Thoracic aorta (tissue), 2 donors: ENCODE measurements around the gene NR2F1-AS1. TPM values are rescaled to one million over a fixed set of nuclear protein-coding genes. Genes with fewer than 3 reads are reported as not detected.

Experiments used
- ATAC-seq: fragments of 150-250 bp; one replicate; pipeline ENCODE4 v1.8.0; 2017; ENCODE audit warnings: low read depth; ENCODE audit not compliant: insufficient number of reproducible peaks, low FRiP score
- DNase-seq: peaks from one replicate; pipeline ENCODE4 v3.0.0-alpha.2; 2020; ENCODE audit warnings: low spot score
- H3K27ac ChIP-seq, 2 donors: fragments of 200-600 bp; sonication (generic); 1 replicate in 1 of 2; 2 replicates in 1 of 2; pipeline ENCODE4 v1.5.1; 2016; ENCODE audit warnings: mild to moderate bottlenecking in 2 of 2, moderate library complexity in 2 of 2
- H3K27me3 ChIP-seq: fragments of 200-600 bp; sonication (generic); replicated peaks from 2 replicates; pipeline ENCODE4 v1.6.0; 2016; ENCODE audit warnings: mild to moderate bottlenecking; ENCODE audit not compliant: insufficient read depth
- H3K36me3 ChIP-seq: fragments of 200-600 bp; sonication (generic); one replicate; pipeline ENCODE4 v1.5.1; 2016
- H3K4me1 ChIP-seq, 2 donors: fragments of 200-600 bp; sonication (generic); 1 replicate in 1 of 2; 2 replicates in 1 of 2; pipeline versions ENCODE4 v1.5.1 to v1.6.0; 2016; ENCODE audit warnings: low read depth in 2 of 2, mild to moderate bottlenecking in 1 of 2; ENCODE audit not compliant: control insufficient read depth in 1 of 2
- H3K4me3 ChIP-seq: fragments of 200-600 bp; sonication (generic); 2 replicates; pipeline ENCODE4 v1.5.1; 2016; ENCODE audit warnings: mild to moderate bottlenecking
- H3K9me3 ChIP-seq: fragments of 200-600 bp; sonication (generic); 2 replicates; pipeline ENCODE4 v1.5.1; 2016
- CTCF ChIP-seq: fragments of 200-600 bp; sonication (generic); IDR thresholded peaks from one replicate; pipeline ENCODE4 v1.5.1; 2019; ENCODE audit warnings: antibody characterized with exemption
- total RNA-seq, 2 donors: library from RNA; depleted of rRNA; stranded (reverse); fragments of >200 nt; gene quantifications; one replicate each; pipeline versions ENCODE4 v1.1.0 to v1.2.3, GENCODE V29; 2016

The NR2F1-AS1 gene
- total RNA-seq, 2 donors from 2014 or later = 0.54 to 8.7 TPM

- Histone ChIP-seq H3K27ac (no peak overlapping the region), H3K4me1 (peaks cover 10 to 23% of the 10 kb centered on the region in 2 donors), H3K36me3 (no peaks in the 10 kb centered on the region), H3K4me3 (no peak overlapping the region), H3K9me3 (no peaks in the 10 kb centered on the region), H3K27me3 (peaks cover 4% of the 10 kb centered on the region)
- DNase-seq = no peak
- ATAC-seq = no peak
- TF ChIP-seq CTCF = no peak
These were observed 6.3 kb downstream of the NR2F1-AS1 start for GRCh38 chr5:93574491-93575305.

- ATAC-seq (no peak), DNase-seq (no peak)
- Histone ChIP-seq H3K4me1 (peaks cover 0 to 17% of the 10 kb centered on the region in 2 donors), H3K36me3 (no peaks in the 10 kb centered on the region), H3K9me3 (no peaks in the 10 kb centered on the region), H3K4me3 (no peak overlapping the region), H3K27ac (no peak overlapping the region), H3K27me3 (peaks cover 4% of the 10 kb centered on the region)
- TF ChIP-seq CTCF = no peak
These were observed 7.4 kb downstream of the NR2F1-AS1 start for GRCh38 chr5:93573354-93574351.

- DNase-seq (no peak), ATAC-seq (no peak)
- H3K4me3 ChIP-seq = no peak overlapping the region
These were observed 8.2 kb downstream of the NR2F1-AS1 start for GRCh38 chr5:93572608-93573353.

GRCh38 chr5:93572101-93572607 lies 8.9 kb downstream of the NR2F1-AS1 start:
- ATAC-seq (no peak), DNase-seq (no peak)
- Histone ChIP-seq H3K9me3 (no peaks in the 10 kb centered on the region), H3K4me1 (peaks cover 0 to 17% of the 10 kb centered on the region in 2 donors), H3K27ac (no peak overlapping the region), H3K27me3 (peaks cover 4% of the 10 kb centered on the region), H3K4me3 (no peak overlapping the region), H3K36me3 (no peaks in the 10 kb centered on the region)
- TF ChIP-seq CTCF = no peak

More at GRCh38 chr5:93572608-93573353, 8.2 kb downstream of the NR2F1-AS1 start:
- H3K36me3 ChIP-seq = no peaks in the 10 kb centered on the region
- H3K4me1 ChIP-seq = peaks cover 0 to 17% of the 10 kb centered on the region in 2 donors
- no peak for TF ChIP-seq CTCF
- H3K27ac ChIP-seq = no peak overlapping the region
- H3K9me3 ChIP-seq = no peaks in the 10 kb centered on the region
- H3K27me3 ChIP-seq = peaks cover 4% of the 10 kb centered on the region
